ENCODE measurements around the gene KMT2C.

Gene KMT2C

GRCh38 chr7:152137476-152138025 is 298.3 kb downstream of the KMT2C start:
- Histone ChIP-seq H3K4me3 (no peak overlapping the region), H3K27ac (no peak overlapping the region)
- TF ChIP-seq CTCF (IDR thresholded peaks at IDR 0.05): no peak
- no peak for DNase-seq (ENCODE audit: low spot score)

- DNase-seq (ENCODE audit: low spot score): no peak
- Histone ChIP-seq H3K27ac (no peak overlapping the region), H3K4me3 (no peak overlapping the region)
- TF ChIP-seq CTCF (IDR thresholded peaks at IDR 0.05): no peak
These were observed 299.1 kb downstream of the KMT2C start for GRCh38 chr7:152136686-152137085.

DNA sequence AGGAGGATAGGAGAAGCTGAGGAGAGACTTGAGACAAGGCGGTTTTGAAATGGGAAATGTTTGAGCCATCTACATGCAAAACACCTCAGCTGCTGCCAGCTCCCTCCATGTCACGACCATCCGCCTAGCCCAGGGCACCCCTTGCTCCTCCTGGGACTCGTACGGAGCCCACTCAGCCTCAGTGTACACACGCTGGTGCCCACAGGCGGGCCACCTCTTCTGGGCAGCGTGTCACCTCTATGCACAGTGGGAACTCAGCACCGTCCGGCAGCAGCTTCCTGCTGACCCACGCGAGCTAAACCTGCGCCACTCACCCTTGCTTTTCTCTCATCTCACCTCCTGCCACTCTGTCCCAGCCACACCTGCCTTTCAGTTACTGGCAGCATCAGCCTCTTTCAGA is 302.0 kb downstream of the KMT2C start:
- TF ChIP-seq CTCF (IDR thresholded peaks at IDR 0.05): no peak
- no peak for DNase-seq (ENCODE audit: low spot score)
- no peak overlapping the region for H3K4me3 ChIP-seq
- H3K27ac ChIP-seq: no peak overlapping the region

- Histone ChIP-seq H3K27ac (no peak overlapping the region), H3K4me3 (no peak overlapping the region)
- TF ChIP-seq CTCF (IDR thresholded peaks at IDR 0.05): no peak
- no peak for DNase-seq (ENCODE audit: low spot score)
These were observed 303.0 kb downstream of the KMT2C start for GRCh38 chr7:152132812-152133211.

DNA sequence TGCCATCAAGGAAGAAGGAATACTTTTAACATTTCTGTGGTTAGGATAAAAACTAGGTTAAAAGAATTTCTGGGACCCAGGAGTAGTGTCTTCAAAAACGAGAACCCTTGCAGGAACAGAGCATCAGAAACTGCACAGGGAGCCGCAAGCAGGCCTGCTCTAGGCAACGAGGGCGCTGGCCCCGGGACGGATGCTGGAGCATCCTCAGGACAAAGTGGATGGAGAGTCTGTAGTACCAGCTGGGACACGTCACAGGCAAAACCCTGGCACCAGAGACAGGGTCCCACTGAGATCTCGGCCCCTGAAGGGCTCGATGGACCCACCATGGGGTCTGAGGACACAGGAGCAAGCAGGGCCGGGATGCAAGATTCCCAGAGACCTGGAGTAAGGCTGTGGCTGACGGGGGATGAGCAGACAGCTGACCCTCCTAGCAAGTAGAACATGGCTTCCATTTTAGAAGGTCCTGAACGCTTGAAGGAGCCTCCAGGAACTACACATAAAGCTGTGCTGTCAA is 303.8 kb downstream of the KMT2C start:
- no peak for TF ChIP-seq CTCF (IDR thresholded peaks at IDR 0.05)
- Histone ChIP-seq H3K27ac (no peak overlapping the region), H3K4me3 (no peak overlapping the region)
- no peak for DNase-seq (ENCODE audit: low spot score)

DNA sequence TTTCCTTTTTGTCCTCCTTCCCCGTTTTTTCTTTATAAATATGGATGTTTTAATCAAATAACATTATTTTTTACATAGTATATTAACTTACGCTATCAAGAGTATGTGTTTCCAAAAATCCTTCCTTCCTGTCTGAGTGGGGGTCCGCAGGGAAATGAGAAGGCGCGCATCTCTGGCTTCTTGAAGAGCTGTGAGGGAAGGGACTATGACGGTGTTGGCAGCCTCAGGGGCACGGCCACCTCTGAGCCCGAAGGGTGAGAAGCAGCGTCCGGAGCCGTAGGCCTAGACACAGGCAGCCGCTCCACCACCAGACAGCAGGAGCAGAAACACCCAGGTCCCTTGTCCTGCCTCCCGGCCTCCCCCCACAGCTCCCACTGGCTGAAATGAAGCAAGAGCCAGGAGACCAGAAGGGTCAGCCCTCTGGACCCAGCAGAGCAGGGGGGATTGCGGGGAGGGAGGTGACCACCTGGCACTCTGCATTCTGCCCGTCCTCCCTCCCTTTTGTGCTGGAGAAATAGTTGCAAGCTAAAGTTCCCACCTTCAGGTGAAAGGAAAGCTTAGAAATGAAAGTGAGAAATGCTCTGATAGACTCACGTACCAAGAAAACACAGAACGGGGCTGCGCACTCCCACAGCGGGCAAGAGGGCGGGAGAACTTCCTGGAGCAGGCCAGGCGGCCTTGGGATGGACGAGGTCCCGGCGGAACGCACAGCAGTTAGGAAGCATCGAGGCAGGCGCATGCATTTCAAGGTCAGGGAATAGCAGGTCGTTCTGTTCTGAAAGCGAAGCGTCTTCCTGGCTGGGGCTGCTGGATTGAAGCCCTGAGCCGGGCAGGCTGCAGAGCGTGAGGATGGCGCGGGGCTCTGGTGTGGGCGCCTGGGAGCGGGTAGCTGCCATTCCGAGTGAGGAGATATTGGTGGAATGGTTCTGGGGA is 304.9 kb downstream of the KMT2C start:
- TF ChIP-seq CTCF (IDR thresholded peaks at IDR 0.05): no peak
- Histone ChIP-seq H3K27ac (no peak overlapping the region), H3K4me3 (no peak overlapping the region)
- no peak for DNase-seq (ENCODE audit: low spot score)
